ENCODE results near the gene TTC28.

TTC28 gene

DNA sequence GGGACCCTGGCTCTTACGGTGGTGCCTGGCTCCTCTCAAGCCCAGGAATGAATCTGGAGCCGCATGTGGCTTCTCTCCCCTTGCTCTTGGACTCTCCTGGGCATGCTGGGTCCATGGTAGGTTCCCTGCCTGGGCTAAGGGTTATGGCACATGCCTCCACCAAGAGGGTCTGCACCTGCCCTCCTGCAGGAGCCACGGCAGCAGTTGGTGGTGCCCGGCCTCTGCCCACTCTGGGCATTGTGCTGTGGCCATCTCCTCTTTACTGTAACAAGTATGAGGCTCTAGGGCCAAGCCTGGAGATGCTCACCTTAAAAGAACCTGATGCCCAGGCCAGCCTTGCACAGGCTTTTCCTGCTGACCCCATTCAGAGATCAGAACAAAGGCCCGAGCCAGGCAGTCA, 656.6 kb downstream of the TTC28 start:
- ChIA-PET POLR2A (no interaction called here), CTCF (interaction anchor here (0.6 to 5.7 kb wide), 3 partner anchors 26 to 570 kb away, joined by 3 to 70 read pairs (median 4); no protein-coding TSS in a partner anchor)
- no peak overlapping the region for H3K27ac ChIP-seq (ENCODE audit: extremely low read depth, low read depth, low read length)
- TF ChIP-seq MEIS1 (CRISPR knock-in tag; IDR thresholded peaks at IDR 0.05; ENCODE audit: borderline replicate concordance) (no peak), ZNF791 (tag by site-specific recombination; IDR thresholded peaks at IDR 0.05) (no peak), ZNF18 (tag by site-specific recombination; IDR thresholded peaks at IDR 0.05) (no peak), ZNF362 (tag by site-specific recombination; IDR thresholded peaks at IDR 0.05) (no peak), PRDM4 (tag by site-specific recombination; IDR thresholded peaks at IDR 0.05) (no peak), ZNF274 (IDR thresholded peaks at IDR 0.05; ENCODE audit: low read length) (no peak), ZNF274 (tag by site-specific recombination; IDR thresholded peaks at IDR 0.05; ENCODE audit: borderline replicate concordance) (no peak), ZNF24 (tag by site-specific recombination; IDR thresholded peaks at IDR 0.05) (no peak), ZNF677 (tag by site-specific recombination; IDR thresholded peaks at IDR 0.05) (no peak), ZNF585B (tag by site-specific recombination; IDR thresholded peaks at IDR 0.05) (no peak), EGR2 (tag by site-specific recombination; IDR thresholded peaks at IDR 0.05; ENCODE audit: low read depth) (no peak), ZNF518A (tag by site-specific recombination; conservative IDR thresholded peaks at IDR 0.05; ENCODE audit: low read depth) (no peak), ZBTB49 (tag by site-specific recombination; IDR thresholded peaks at IDR 0.05; ENCODE audit: low read depth) (no peak), ZNF335 (tag by site-specific recombination; conservative IDR thresholded peaks at IDR 0.05) (no peak), ZNF76 (tag by site-specific recombination; IDR thresholded peaks at IDR 0.05; ENCODE audit: borderline replicate concordance, low read depth) (no peak), ZNF624 (tag by site-specific recombination; IDR thresholded peaks at IDR 0.05) (no peak), TCF7L2 (IDR thresholded peaks at IDR 0.05; ENCODE audit: borderline replicate concordance, low read depth, low read length) (no peak)
- TF ChIP-seq, protein P1, sequence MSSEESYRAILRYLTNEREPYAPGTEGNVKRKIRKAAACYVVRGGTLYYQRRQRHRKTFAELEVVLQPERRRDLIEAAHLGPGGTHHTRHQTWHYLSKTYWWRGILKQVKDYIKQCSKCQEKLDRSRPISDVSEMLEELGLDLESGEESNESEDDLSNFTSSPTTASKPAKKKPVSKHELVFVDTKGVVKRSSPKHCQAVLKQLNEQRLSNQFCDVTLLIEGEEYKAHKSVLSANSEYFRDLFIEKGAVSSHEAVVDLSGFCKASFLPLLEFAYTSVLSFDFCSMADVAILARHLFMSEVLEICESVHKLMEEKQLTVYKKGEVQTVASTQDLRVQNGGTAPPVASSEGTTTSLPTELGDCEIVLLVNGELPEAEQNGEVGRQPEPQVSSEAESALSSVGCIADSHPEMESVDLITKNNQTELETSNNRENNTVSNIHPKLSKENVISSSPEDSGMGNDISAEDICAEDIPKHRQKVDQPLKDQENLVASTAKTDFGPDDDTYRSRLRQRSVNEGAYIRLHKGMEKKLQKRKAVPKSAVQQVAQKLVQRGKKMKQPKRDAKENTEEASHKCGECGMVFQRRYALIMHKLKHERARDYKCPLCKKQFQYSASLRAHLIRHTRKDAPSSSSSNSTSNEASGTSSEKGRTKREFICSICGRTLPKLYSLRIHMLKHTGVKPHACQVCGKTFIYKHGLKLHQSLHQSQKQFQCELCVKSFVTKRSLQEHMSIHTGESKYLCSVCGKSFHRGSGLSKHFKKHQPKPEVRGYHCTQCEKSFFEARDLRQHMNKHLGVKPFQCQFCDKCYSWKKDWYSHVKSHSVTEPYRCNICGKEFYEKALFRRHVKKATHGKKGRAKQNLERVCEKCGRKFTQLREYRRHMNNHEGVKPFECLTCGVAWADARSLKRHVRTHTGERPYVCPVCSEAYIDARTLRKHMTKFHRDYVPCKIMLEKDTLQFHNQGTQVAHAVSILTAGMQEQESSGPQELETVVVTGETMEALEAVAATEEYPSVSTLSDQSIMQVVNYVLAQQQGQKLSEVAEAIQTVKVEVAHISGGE (tag by site-specific recombination; conservative IDR thresholded peaks at IDR 0.05; ENCODE audit: low read depth): no peak
- TF ChIP-seq, protein P2, sequence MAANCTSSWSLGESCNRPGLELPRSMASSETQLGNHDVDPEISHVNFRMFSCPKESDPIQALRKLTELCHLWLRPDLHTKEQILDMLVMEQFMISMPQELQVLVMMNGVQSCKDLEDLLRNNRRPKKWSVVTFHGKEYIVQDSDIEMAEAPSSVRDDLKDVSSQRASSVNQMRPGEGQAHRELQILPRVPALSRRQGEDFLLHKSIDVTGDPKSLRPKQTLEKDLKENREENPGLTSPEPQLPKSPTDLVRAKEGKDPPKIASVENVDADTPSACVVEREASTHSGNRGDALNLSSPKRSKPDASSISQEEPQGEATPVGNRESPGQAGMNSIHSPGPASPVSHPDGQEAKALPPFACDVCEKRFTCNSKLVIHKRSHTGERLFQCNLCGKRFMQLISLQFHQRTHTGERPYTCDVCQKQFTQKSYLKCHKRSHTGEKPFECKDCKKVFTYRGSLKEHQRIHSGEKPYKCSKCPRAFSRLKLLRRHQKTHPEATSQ (tag by site-specific recombination; IDR thresholded peaks at IDR 0.05): no peak
- H3K36me3 ChIP-seq (ENCODE audit: control insufficient read depth in 2 of 2, insufficient read depth in 1 of 2, low read length in 2 of 2): peaks cover 0 to 6% of the 10 kb centered on the region in 2 experiments; a peak in 1 of 3 replicates
- no peaks in the 10 kb centered on the region for H3K9me3 ChIP-seq (ENCODE audit: control insufficient read depth, insufficient read depth, low read depth, low read length)
- no peak overlapping the region for H3K4me3 ChIP-seq (ENCODE audit: low read depth, low read length)
- H3K4me1 ChIP-seq (ENCODE audit: control insufficient read depth, insufficient read depth, low read length): no peaks in the 10 kb centered on the region; the same call in 1 of the 2 replicates

All from HEK293 (cell line).